Muscle of back (tissue), 11 donors: ENCODE results near the gene TMEM178B. TPM values are rescaled to one million over a fixed set of nuclear protein-coding genes. Genes with fewer than 3 reads are reported as not detected.
"Not testable (repeated sequence)": the region's sequence is repeated elsewhere in the genome, so short reads cannot be mapped to it uniquely, and the experiment has no call there.

Experiments
- DNase-seq, 3 donors: peaks; one replicate each; pipeline versions ENCODE4 v3.0.0 to v3.0.0-alpha.2; 2013
- polyA plus RNA-seq, 10 donors: library from polyadenylated mRNA; unstranded; fragments of 120-200 nt; gene quantifications; one replicate each; pipeline ENCODE4 v1.2.1, GENCODE V29; 2013; ENCODE audit not compliant: insufficient read length in 10 of 10

TMEM178B gene
- polyA plus RNA-seq, 10 donors = 0.38 to 1.4 (median 0.58) TPM

- DNase-seq = no peak
These were observed 59.8 kb downstream of the TMEM178B start for GRCh38 chr7:141133646-141134045.

- no peak for DNase-seq
These were observed 68.2 kb downstream of the TMEM178B start for GRCh38 chr7:141142058-141142457.

- no peak for DNase-seq
These were observed 71.2 kb downstream of the TMEM178B start for GRCh38 chr7:141144921-141145629.

- no peak for DNase-seq
These were observed 71.7 kb downstream of the TMEM178B start for GRCh38 chr7:141145630-141145982.

GRCh38 chr7:141147482-141147881, 73.6 kb downstream of the TMEM178B start:
- no peak for DNase-seq

GRCh38 chr7:141150465-141150864, 76.6 kb downstream of the TMEM178B start:
- no peak for DNase-seq

GRCh38 chr7:141151746-141152145, 77.9 kb downstream of the TMEM178B start:
- no peak for DNase-seq

GRCh38 chr7:141153231-141153630, 79.4 kb downstream of the TMEM178B start:
- DNase-seq = no peak

- DNase-seq = no peak
These were observed 80.4 kb downstream of the TMEM178B start for GRCh38 chr7:141154131-141154732.

- DNase-seq = no peak
These were observed 82.5 kb downstream of the TMEM178B start for GRCh38 chr7:141156407-141156806.

GRCh38 chr7:141157138-141157765, 83.4 kb downstream of the TMEM178B start:
- no peak for DNase-seq

GRCh38 chr7:141158561-141158960, 84.7 kb downstream of the TMEM178B start:
- peak in 1 of 3 donors; percentile 27 for DNase-seq

GRCh38 chr7:141160246-141160860, 86.5 kb downstream of the TMEM178B start:
- no peak for DNase-seq

- DNase-seq = no peak
These were observed 88.0 kb downstream of the TMEM178B start for GRCh38 chr7:141161550-141162535.

- no peak for DNase-seq
These were observed 91.7 kb downstream of the TMEM178B start for GRCh38 chr7:141165521-141165920.

- DNase-seq = no peak
These were observed 93.1 kb downstream of the TMEM178B start for GRCh38 chr7:141166926-141167325.

GRCh38 chr7:141167381-141167964, 93.6 kb downstream of the TMEM178B start:
- no peak for DNase-seq

GRCh38 chr7:141169157-141169556, 95.3 kb downstream of the TMEM178B start:
- not testable (repeated sequence) for DNase-seq

GRCh38 chr7:141175728-141176127, 101.9 kb downstream of the TMEM178B start:
- DNase-seq = not testable (repeated sequence)

- not testable (repeated sequence) for DNase-seq
These were observed 103.3 kb downstream of the TMEM178B start for GRCh38 chr7:141177120-141177519.
